Measurements from ENCODE around the gene ADAMTS6.
"Not testable (repeated sequence)": the region's sequence is repeated elsewhere in the genome, so short reads cannot be mapped to it uniquely, and the experiment has no call there.

ADAMTS6 gene

GRCh38 chr5:65191554-65192135 lies 290.1 kb downstream of the ADAMTS6 start:
- Histone ChIP-seq H3K27me3 (ENCODE audit: insufficient read depth, low read depth, severe bottlenecking) (no peaks in the 10 kb centered on the region), H3K27ac (no peak overlapping the region), H3K9me3 (ENCODE audit: severe bottlenecking) (no peaks in the 10 kb centered on the region), H3K36me3 (no peaks in the 10 kb centered on the region), H3K4me3 (ENCODE audit: low read depth, low read length) (no peak overlapping the region)
- no peak for TF ChIP-seq CTCF (IDR thresholded peaks at IDR 0.05; ENCODE audit: low read depth, low read length)
- no peak for DNase-seq

- DNase-seq, result no peak
- Histone ChIP-seq H3K4me3 (ENCODE audit: low read depth, low read length) (no peak overlapping the region), H3K36me3 (no peaks in the 10 kb centered on the region), H3K27me3 (ENCODE audit: insufficient read depth, low read depth, severe bottlenecking) (no peaks in the 10 kb centered on the region), H3K9me3 (ENCODE audit: severe bottlenecking) (no peaks in the 10 kb centered on the region), H3K27ac (no peak overlapping the region)
- no peak for TF ChIP-seq CTCF (IDR thresholded peaks at IDR 0.05; ENCODE audit: low read depth, low read length)
Observed at GRCh38 chr5:65190328-65191053, 291.2 kb downstream of the ADAMTS6 start.

- H3K27ac ChIP-seq, result no peak overlapping the region
- H3K4me3 ChIP-seq (ENCODE audit: low read depth, low read length), result no peak overlapping the region
- H3K27me3 ChIP-seq (ENCODE audit: insufficient read depth, low read depth, severe bottlenecking), result no peaks in the 10 kb centered on the region
- H3K9me3 ChIP-seq (ENCODE audit: severe bottlenecking), result no peaks in the 10 kb centered on the region
- H3K36me3 ChIP-seq, result no peaks in the 10 kb centered on the region
- no peak for DNase-seq
- no peak for TF ChIP-seq CTCF (IDR thresholded peaks at IDR 0.05; ENCODE audit: low read depth, low read length)
Observed at GRCh38 chr5:65186646-65187227, 295.0 kb downstream of the ADAMTS6 start.

- Histone ChIP-seq H3K9me3 (ENCODE audit: severe bottlenecking) (no peaks in the 10 kb centered on the region), H3K4me3 (ENCODE audit: low read depth, low read length) (no peak overlapping the region), H3K27ac (no peak overlapping the region), H3K27me3 (ENCODE audit: insufficient read depth, low read depth, severe bottlenecking) (no peaks in the 10 kb centered on the region), H3K36me3 (no peaks in the 10 kb centered on the region)
- no peak for DNase-seq
- TF ChIP-seq CTCF (IDR thresholded peaks at IDR 0.05; ENCODE audit: low read depth, low read length), result no peak
Observed at GRCh38 chr5:65185468-65185867, 296.3 kb downstream of the ADAMTS6 start.

- Histone ChIP-seq H3K4me3 (ENCODE audit: low read depth, low read length) (no peak overlapping the region), H3K36me3 (no peaks in the 10 kb centered on the region), H3K27ac (no peak overlapping the region), H3K27me3 (ENCODE audit: insufficient read depth, low read depth, severe bottlenecking) (no peaks in the 10 kb centered on the region), H3K9me3 (ENCODE audit: severe bottlenecking) (no peaks in the 10 kb centered on the region)
- no peak for DNase-seq
- no peak for TF ChIP-seq CTCF (IDR thresholded peaks at IDR 0.05; ENCODE audit: low read depth, low read length)
Observed at GRCh38 chr5:65184780-65185179, 296.9 kb downstream of the ADAMTS6 start.

GRCh38 chr5:65174231-65174630 lies 307.5 kb downstream of the ADAMTS6 start:
- not testable (repeated sequence) for H3K27me3 ChIP-seq (ENCODE audit: insufficient read depth, low read depth, severe bottlenecking); DNase-seq; H3K4me3 ChIP-seq (ENCODE audit: low read depth, low read length); H3K27ac ChIP-seq; H3K36me3 ChIP-seq; H3K9me3 ChIP-seq (ENCODE audit: severe bottlenecking)
